A673 (cell line): Measurements from ENCODE around the gene FAM227A. TPM values are rescaled to one million over a fixed set of nuclear protein-coding genes. Genes with fewer than 3 reads are reported as not detected.

Experiments used
- BruUV-seq: library from RNA; stranded (reverse); fragments of 400-500 nt; replicated peaks from 2 replicates; lab custom pipeline; 2021; lab: Mats Ljungman, UMichigan
- CTCF ChIA-PET: fragments of 300-600 bp; sonication (Branson Sonifier 250); formaldehyde crosslinking; loops from one replicate; lab custom pipeline; 2022; ENCODE audit warnings: antibody characterized with exemption; lab: Charles Lee
- POLR2A ChIA-PET: fragments of 300-600 bp; sonication (Branson Sonifier 250); formaldehyde crosslinking; loops from one replicate; lab custom pipeline; 2022; ENCODE audit warnings: antibody characterized with exemption; ENCODE audit not compliant: low non-redundant PET; lab: Charles Lee
- DNase-seq: peaks from one replicate; pipeline ENCODE4 v3.0.0-alpha.2; 2015; ENCODE audit warnings: low spot score
- H3K27ac ChIP-seq: fragments of 200-600 bp; sonication (generic); 2 replicates; pipeline ENCODE4 v1.5.1; 2016; ENCODE audit warnings: mixed run types, low read depth, mild to moderate bottlenecking, mixed read lengths, antibody characterized with exemption, low read length; ENCODE audit not compliant: poor library complexity, severe bottlenecking
- H3K27me3 ChIP-seq: fragments of 200-600 bp; sonication (generic); replicated peaks from 2 replicates; pipeline ENCODE4 v1.6.1; 2017; ENCODE audit warnings: mixed run types, low read depth, mild to moderate bottlenecking, mixed read lengths, antibody characterized with exemption, low read length; ENCODE audit not compliant: insufficient read depth, poor library complexity
- H3K36me3 ChIP-seq: fragments of 200-600 bp; sonication (generic); 2 replicates; pipeline ENCODE4 v1.6.1; 2016; ENCODE audit warnings: mixed run types, mild to moderate bottlenecking, mixed read lengths, antibody characterized with exemption, low read length; ENCODE audit not compliant: insufficient read depth, poor library complexity, severe bottlenecking
- H3K4me1 ChIP-seq: fragments of 200-600 bp; sonication (generic); 2 replicates; pipeline ENCODE4 v1.6.1; 2017; ENCODE audit warnings: mixed run types, mild to moderate bottlenecking, mixed read lengths, antibody characterized with exemption, low read length; ENCODE audit not compliant: insufficient read depth, poor library complexity, severe bottlenecking
- H3K4me3 ChIP-seq: fragments of 200-600 bp; sonication (generic); 2 replicates; pipeline ENCODE4 v1.5.1; 2016; ENCODE audit warnings: low read depth, mixed run types, mild to moderate bottlenecking, mixed read lengths, low read length; ENCODE audit not compliant: poor library complexity, severe bottlenecking
- H3K9me3 ChIP-seq: fragments of 200-600 bp; sonication (generic); 2 replicates; pipeline ENCODE4 v1.6.1; 2016; ENCODE audit warnings: mixed run types, low read depth, mild to moderate bottlenecking, mixed read lengths, antibody characterized with exemption, low read length; ENCODE audit not compliant: poor library complexity, severe bottlenecking
- EZH2 ChIP-seq: fragments of 200-600 bp; sonication (generic); IDR thresholded peaks from 2 replicates; pipeline ENCODE4 v1.6.1; 2017; ENCODE audit warnings: borderline replicate concordance, low read depth, mild to moderate bottlenecking, mixed read lengths, antibody characterized with exemption, low read length; ENCODE audit not compliant: poor library complexity, severe bottlenecking
- intact Hi-C: fragments of 100-400 bp; cut with micrococcal nuclease; formaldehyde crosslinking; loops from one replicate; pipeline ENCODE4 v1.10.0; 2022; ENCODE audit not compliant: unreplicated experiment
- total RNA-seq: library from RNA; stranded (reverse); gene quantifications from 2 replicates; pipeline ENCODE4 v1.2.3, GENCODE V29; 2021
- TF ChIP-seq, protein P1 (sequence below): fragments of 300-800, 200-600 bp; sonication (generic); conservative IDR thresholded peaks from 2 replicates; pipeline ENCODE4 v1.5.1; 2017; ENCODE audit warnings: low read depth, mild to moderate bottlenecking, antibody characterized with exemption, low read length, moderate library complexity, mixed read lengths

The FAM227A gene
- total RNA-seq, 1 experiment from 2014 or later, result 3.8 TPM

DNA sequence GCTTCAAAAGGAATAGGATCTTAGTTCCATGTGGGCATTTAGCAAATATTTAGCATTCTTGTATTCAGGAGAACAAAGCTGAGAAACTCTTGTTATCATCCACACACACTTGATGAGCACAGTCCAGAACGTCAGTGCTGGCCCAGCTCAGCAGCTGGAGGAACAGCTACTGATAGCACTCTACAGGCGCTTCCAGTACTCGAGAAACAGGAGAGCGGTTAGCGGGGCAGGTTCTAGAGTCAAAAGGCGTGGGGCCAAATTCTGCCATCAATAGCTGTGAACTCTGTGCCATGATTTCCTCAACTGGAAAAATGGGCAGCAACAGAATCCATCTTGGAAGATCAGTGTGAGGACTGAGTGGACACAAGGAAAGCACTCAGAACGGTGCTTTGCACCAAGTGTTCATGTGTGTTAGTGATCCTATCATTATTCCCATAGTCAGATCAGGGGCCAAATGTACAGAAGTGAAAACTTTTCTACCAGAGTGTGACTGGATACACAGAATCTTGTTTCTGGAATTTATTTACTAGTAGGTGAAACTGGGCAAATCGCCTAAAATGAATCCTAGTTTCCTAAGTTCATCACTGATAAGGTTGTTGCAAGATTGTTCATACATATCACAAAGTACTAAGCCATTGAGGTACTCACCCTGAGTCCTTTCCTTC, 41.4 kb upstream of the FAM227A start:
- no peaks in the 10 kb centered on the region for H3K27me3 ChIP-seq
- DNase-seq, result no peak
- CTCF ChIA-PET, result no interaction called here

DNA sequence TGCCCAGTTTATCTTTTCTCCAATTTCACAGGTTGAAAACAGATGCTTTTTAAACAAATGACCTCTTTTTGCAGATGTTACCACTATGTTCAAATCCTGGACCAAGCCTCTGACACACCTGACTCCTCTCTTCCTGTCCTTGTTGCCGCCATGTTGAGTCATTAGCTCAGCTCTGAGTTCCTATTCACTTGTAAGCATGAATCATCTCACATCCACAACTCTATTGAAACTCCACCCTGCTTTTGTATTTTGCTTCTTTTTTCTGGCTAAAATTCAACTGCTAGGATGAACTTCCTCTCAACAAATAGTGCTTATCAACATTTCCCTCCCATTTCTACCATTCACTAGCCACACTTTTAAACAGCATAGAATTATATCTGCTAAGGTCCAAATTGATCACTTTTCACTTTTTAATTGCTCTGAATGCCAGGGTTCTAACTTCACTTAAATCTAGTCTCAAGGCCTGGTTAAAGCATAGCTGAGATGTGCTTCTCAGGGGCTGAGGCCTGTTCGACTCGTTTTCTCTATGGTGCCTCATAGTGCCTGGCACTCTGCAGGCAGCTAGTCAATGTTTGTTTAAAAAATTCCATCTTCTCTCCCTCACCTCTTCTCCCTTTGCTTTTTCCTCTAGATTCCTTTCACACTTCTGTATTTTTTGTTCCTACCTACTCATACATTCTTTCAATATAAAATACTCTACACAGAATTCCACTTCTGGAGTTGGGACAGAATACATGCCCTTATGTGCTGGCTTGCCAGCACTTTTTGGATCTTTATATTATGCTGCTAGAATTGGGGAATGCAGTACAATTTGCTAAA, 40.6 kb upstream of the FAM227A start:
- Histone ChIP-seq H3K9me3 (no peaks in the 10 kb centered on the region), H3K36me3 (peaks cover 9% of the 10 kb centered on the region), H3K27me3 (no peaks in the 10 kb centered on the region), H3K27ac (peak overlapping the region; percentile 43), H3K4me1 (peaks cover 14% of the 10 kb centered on the region), H3K4me3 (peak overlapping the region; percentile 15)
- intact Hi-C loops, result no loop called here
- no peak for DNase-seq
- ChIA-PET CTCF (no interaction called here), POLR2A (no interaction called here)
- BruUV-seq, result no TSS peak
- TF ChIP-seq EZH2, result no peak
- TF ChIP-seq, protein P1, sequence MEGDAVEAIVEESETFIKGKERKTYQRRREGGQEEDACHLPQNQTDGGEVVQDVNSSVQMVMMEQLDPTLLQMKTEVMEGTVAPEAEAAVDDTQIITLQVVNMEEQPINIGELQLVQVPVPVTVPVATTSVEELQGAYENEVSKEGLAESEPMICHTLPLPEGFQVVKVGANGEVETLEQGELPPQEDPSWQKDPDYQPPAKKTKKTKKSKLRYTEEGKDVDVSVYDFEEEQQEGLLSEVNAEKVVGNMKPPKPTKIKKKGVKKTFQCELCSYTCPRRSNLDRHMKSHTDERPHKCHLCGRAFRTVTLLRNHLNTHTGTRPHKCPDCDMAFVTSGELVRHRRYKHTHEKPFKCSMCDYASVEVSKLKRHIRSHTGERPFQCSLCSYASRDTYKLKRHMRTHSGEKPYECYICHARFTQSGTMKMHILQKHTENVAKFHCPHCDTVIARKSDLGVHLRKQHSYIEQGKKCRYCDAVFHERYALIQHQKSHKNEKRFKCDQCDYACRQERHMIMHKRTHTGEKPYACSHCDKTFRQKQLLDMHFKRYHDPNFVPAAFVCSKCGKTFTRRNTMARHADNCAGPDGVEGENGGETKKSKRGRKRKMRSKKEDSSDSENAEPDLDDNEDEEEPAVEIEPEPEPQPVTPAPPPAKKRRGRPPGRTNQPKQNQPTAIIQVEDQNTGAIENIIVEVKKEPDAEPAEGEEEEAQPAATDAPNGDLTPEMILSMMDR, result no peak

More for the DNA sequence above, 41.4 kb upstream of the FAM227A start:
- H3K9me3 ChIP-seq, result no peaks in the 10 kb centered on the region
- BruUV-seq, result no TSS peak
- peak overlapping the region; percentile 43 for H3K27ac ChIP-seq
- POLR2A ChIA-PET, result no interaction called here
- intact Hi-C loops, result no loop called here
- peak overlapping the region; percentile 15 for H3K4me3 ChIP-seq
- TF ChIP-seq EZH2, result no peak
- TF ChIP-seq, protein P1, result no peak
- peaks cover 14% of the 10 kb centered on the region for H3K4me1 ChIP-seq
- peaks cover 9% of the 10 kb centered on the region for H3K36me3 ChIP-seq

DNA sequence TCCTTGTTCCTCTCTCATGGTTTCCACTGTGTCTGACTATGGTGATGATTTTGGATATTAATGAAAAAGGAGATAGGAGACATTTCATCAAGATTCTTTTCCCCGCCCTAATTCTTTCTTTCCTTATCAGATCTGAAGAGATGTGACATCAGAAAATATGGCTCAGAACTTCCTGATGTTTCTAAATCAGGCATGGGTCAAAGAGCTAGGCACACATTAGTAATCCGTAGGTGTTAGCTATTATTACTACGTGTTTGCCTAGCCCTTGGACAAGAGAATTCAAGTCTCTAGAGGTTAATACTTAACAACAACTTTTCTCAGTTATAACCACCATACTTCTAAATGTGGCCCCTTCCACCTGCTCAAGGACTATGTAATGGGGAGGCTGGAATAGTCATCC, 38.7 kb upstream of the FAM227A start:
- Histone ChIP-seq H3K9me3 (no peaks in the 10 kb centered on the region), H3K4me3 (no peak overlapping the region), H3K4me1 (peaks cover 14% of the 10 kb centered on the region), H3K36me3 (peaks cover 14% of the 10 kb centered on the region), H3K27me3 (no peaks in the 10 kb centered on the region), H3K27ac (no peak overlapping the region)
- BruUV-seq, result no TSS peak
- DNase-seq, result no peak
- ChIA-PET POLR2A (interaction anchor here (0.6 kb wide), 1 partner anchor 244 kb away, joined by 3 read pairs; no protein-coding TSS in a partner anchor), CTCF (no interaction called here)
- intact Hi-C loops, result no loop called here
- no peak for TF ChIP-seq EZH2
